GF-D8 (cell line): ENCODE measurements around the gene MYH16.
"Not testable (repeated sequence)": the region's sequence is repeated elsewhere in the genome, so short reads cannot be mapped to it uniquely, and the experiment has no call there.

Source experiments
- DNase-seq: peaks from one replicate; lab custom pipeline; 2025; lab: John Stamatoyannopoulos, UW

Gene MYH16

GRCh38 chr7:99258501-99258900 lies 14.1 kb upstream of the MYH16 start:
- no peak for DNase-seq

- no peak for DNase-seq
These were observed 12.2 kb upstream of the MYH16 start for GRCh38 chr7:99260395-99260794.

- no peak for DNase-seq
These were observed 11.0 kb upstream of the MYH16 start for GRCh38 chr7:99261646-99262045.

- no peak for DNase-seq
These were observed 6.7 kb upstream of the MYH16 start for GRCh38 chr7:99265848-99266480.

- no peak for DNase-seq
These were observed 5.2 kb upstream of the MYH16 start for GRCh38 chr7:99267481-99267840.

- no peak for DNase-seq
These were observed 4.6 kb upstream of the MYH16 start for GRCh38 chr7:99267841-99268576.

GRCh38 chr7:99268577-99268908 lies 4.1 kb upstream of the MYH16 start:
- no peak for DNase-seq

- no peak for DNase-seq
These were observed 1.9 kb upstream of the MYH16 start for GRCh38 chr7:99270702-99271101.

GRCh38 chr7:99273561-99273960 lies 922 bp downstream of the MYH16 start:
- not testable (repeated sequence) for DNase-seq

GRCh38 chr7:99274908-99275307 lies 2.3 kb downstream of the MYH16 start:
- DNase-seq = not testable (repeated sequence)

GRCh38 chr7:99275496-99275895 lies 2.9 kb downstream of the MYH16 start:
- DNase-seq = no peak

GRCh38 chr7:99278180-99278579 lies 5.5 kb downstream of the MYH16 start:
- DNase-seq = no peak

GRCh38 chr7:99284165-99284564 lies 11.5 kb downstream of the MYH16 start:
- DNase-seq = not testable (repeated sequence)

GRCh38 chr7:99287779-99288534 lies 15.3 kb downstream of the MYH16 start:
- no peak for DNase-seq

- no peak for DNase-seq
These were observed 16.5 kb downstream of the MYH16 start for GRCh38 chr7:99289185-99289584.

GRCh38 chr7:99290148-99290547 lies 17.5 kb downstream of the MYH16 start:
- not testable (repeated sequence) for DNase-seq

GRCh38 chr7:99290980-99291607 lies 18.5 kb downstream of the MYH16 start:
- no peak for DNase-seq

GRCh38 chr7:99292127-99292526 lies 19.5 kb downstream of the MYH16 start:
- no peak for DNase-seq

GRCh38 chr7:99293167-99293566 lies 20.5 kb downstream of the MYH16 start:
- DNase-seq = no peak

GRCh38 chr7:99293650-99294049 lies 21.0 kb downstream of the MYH16 start:
- DNase-seq = no peak

- no peak for DNase-seq
These were observed 23.8 kb downstream of the MYH16 start for GRCh38 chr7:99296471-99296870.

- DNase-seq = no peak
These were observed 28.9 kb downstream of the MYH16 start for GRCh38 chr7:99301496-99301895.
